GM21447 (cell line): Measurements from ENCODE around the gene PBX3.

Experiments used
- ATAC-seq: cut with Tn5 transposase; IDR thresholded peaks from one replicate; pipeline ENCODE4 v1.9.1; 2021; ENCODE audit not compliant: unreplicated experiment

PBX3 gene

DNA sequence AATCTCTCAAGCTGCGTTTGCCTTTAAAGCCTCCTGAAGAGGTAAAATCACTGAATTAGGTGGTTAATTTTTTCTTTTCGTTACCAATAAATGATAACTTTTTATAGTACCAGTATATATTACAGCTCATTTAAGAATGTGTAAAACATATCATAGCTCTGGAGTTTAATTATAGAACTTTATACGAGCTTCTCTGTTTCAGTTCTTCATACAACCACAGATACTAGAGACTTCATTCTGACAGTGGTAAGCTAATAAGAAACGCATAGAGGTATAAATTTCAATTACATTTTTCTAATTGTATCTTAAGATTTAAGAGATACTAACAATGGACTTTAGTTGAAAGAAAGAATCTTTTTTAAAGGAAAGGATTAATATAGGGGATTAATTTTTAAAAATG lies 73.9 kb downstream of the PBX3 start:
- no peak for ATAC-seq

DNA sequence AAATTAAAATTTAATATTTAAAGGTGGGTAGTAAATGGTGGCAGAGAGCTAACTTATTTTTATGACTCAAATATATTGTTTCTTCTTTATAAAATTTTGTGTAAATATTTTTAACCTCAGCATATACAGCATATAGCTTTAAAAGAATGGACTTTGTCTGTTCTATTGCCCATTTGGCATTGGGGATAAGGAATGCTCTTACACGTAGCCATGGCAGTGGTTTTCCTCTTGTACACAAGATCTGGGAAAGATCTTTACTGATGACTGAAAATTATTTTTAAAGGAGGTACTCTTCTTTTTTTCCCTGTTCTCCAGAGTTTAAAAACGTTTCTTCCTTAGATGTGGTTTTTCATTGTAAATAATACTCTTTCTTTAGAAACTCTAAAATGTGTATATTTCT lies 75.0 kb downstream of the PBX3 start:
- ATAC-seq = no peak

DNA sequence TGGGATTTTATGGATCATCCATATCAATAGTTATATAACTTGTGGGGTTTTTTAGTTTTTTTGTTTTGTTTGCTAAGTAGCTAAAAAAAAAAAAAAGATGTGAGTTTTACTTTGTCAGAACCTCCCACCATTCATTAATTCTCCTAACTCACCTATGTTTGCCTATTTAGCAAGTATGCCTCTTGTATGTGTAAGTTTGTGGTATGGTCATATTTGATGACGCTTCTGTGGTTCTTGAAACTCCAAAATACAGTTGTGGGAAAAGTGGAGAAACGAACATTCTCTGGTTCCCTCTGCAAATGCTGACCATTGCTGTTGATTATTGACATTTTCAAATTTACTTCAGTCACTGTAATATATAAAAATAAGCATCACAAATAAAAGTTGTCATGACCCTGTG lies 75.7 kb downstream of the PBX3 start:
- no peak for ATAC-seq

DNA sequence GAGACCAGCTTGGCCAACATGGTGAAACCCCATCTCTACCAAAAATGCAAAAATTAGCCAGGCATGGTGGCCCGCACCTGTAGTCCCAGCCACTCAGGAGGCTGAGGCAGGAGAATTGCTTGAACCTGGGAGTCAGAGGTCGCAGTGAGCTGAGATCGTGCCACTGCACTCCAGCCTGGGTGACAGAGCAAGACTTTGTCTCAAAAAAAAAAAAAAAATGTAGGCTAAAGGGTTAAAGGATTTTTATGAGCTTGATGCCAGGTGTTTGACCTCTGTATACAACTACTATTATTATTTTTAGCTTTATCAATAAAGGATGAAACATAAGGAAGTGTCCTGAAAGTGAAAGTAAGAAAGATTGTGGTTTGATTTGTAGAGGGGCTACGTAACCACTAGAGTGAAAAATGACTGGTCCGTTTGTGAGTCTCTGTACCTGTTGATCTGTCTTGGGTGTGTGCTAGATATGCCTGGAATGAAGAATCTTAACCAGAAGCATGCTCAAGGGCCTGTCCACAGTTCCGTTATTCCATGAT lies 76.8 kb downstream of the PBX3 start:
- ATAC-seq = peak; percentile 58

DNA sequence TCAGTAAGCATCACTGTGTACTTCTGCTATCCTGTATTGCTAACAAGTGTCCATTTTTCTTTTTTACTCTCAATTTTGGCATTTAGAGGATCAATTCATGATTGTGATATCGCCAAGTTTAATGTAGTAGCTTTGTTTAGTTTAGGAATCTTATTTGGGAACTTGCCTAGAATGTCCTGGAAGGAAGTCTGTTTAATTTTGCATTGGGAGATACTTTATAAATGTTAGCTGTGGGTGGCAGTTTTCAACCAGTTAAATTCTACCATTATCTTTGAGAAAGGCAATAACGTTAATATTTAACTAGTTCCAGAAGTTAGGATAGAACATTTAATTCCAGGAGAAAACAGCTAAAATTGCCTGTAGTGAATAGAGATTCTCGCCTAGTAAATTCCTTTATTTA lies 78.6 kb downstream of the PBX3 start:
- ATAC-seq = no peak

DNA sequence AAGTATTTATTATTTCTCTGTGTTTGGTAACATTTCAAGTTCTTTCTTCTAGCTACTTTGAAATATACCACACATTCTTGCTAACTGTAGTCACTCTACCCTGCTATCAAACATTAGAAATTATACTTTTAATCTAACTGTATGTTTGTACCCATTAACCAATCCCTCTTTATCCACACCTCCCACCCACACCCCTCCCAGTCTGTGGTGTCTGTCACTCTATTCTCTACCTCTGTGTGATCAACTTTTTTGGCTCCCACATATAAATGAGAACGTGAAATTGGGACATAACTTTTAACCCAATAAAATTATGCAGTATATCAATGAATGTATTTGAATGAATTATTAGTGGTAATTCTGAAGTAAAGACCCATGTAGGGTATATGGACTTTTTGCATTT lies 79.7 kb downstream of the PBX3 start:
- no peak for ATAC-seq

GRCh38 chr9:125829743-125830142 lies 82.6 kb downstream of the PBX3 start:
- ATAC-seq = peak; percentile 81

DNA sequence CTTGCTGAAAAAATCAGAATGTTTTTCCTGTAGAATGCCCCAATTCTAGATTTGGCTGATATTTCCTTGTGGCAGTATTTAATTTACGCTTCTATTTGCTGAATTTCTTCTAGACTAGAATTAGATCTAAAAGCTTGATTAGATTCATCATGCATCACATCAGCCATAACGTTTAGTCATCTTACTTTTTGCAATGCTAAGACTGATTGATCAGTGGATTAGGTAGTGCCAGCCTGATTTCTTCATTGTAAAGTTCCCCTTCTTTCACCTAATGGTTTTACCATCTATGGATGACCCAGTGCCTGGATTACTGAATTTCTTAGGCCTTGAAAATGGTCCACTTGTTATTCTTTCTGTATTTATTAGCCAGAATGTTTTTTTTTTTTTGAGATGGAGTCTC lies 83.9 kb downstream of the PBX3 start:
- ATAC-seq = no peak

DNA sequence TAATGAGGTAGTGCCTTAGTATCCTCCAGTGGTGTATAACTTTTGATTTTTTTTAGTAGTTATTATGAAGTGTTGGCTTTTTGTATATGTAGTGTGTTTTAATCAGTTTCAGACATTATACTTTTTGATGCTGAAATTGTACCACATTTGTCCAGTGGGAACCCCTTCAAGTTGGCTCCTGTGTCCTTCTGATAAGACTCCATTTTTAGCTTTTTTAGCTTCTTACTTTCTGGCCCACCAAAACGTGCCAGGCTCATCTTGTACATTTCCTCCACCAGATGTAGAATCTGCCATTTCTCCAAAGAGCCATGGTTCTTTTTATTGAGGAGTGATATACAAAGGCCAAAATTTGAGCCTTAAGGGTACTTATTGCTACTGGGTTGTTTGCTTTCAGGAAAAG lies 84.4 kb downstream of the PBX3 start:
- no peak for ATAC-seq

DNA sequence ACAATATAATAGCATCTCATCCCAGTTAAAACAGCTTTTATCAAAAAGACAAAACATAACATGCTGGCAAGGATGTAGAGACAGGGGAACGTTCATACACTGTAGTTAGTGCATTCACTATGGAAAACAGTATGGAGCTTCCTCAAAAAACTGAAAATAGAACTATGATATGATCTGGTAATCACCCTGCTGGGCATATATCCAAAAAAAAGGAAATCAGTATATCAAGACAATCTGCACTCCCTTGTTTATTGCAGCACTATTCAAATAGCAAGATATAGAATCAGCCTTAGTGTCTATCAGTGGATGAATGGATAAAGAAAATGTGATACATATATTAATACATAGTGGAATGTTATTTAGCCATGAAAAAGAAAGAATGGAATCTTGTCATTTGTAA lies 88.5 kb downstream of the PBX3 start:
- no peak for ATAC-seq

DNA sequence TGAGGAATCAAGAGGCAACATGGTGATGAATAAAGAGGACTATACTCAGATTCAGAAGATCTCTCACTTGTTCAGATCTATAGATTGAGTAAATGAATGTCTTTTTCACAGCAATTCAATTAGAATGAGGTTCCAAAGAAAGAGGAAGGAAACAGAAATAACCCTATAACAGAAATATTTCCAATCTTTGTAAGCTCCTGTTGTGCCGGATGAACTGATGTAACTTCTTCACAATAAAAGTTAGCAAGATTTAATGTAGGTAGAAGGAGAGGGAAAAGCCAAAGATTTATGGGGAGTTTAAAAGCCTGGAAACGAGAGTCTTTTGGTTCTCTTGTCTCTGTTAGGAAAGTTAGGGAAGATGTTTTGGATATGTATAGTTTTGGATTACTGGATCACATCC lies 92.1 kb downstream of the PBX3 start:
- no peak for ATAC-seq

DNA sequence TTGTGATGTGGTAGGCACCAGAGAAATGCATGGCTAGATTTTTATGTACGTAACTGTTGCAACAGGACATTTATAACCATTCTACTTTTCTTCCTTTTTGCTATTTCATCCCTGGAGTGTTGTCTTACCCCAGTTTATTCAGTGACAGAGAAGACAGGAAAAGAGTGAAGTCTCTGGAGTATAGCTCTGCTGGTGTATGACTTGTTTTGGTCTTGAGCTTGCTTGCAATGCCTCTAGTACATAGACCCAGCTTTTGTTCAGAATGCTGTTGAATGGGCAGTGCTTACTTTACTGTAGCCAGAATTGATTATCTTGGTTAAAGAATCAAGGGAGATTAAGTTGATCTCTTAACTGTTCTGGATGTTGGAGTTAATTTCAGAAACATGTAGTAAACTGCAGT lies 94.3 kb downstream of the PBX3 start:
- no peak for ATAC-seq

DNA sequence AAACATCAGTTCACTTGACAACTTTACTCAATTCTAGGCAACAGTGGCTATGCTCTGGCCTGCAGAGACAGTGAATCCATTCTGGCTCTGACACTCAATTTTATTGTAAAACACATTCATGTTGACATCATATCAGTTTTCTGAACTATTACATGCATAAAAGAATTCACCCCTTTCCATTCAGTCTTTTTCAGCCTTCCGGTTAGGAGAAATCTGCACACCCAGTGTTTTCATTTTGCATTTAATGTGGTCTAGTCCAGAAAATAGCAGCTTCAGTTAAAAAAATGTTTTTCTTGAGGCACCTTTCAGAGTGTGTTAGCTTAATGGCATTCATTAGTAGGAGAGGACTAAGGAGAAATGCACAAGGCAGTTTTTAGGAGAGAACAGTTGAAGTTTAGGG lies 95.1 kb downstream of the PBX3 start:
- no peak for ATAC-seq

- ATAC-seq = no peak
These were observed 96.5 kb downstream of the PBX3 start for GRCh38 chr9:125843646-125844045.

- ATAC-seq = no peak
These were observed 97.4 kb downstream of the PBX3 start for GRCh38 chr9:125844611-125845010.

- no peak for ATAC-seq
These were observed 98.2 kb downstream of the PBX3 start for GRCh38 chr9:125845271-125845808.

GRCh38 chr9:125847735-125848134 lies 100.6 kb downstream of the PBX3 start:
- no peak for ATAC-seq

- ATAC-seq = no peak
These were observed 103.0 kb downstream of the PBX3 start for GRCh38 chr9:125850106-125850632.

- no peak for ATAC-seq
These were observed 103.6 kb downstream of the PBX3 start for GRCh38 chr9:125850763-125851162.

DNA sequence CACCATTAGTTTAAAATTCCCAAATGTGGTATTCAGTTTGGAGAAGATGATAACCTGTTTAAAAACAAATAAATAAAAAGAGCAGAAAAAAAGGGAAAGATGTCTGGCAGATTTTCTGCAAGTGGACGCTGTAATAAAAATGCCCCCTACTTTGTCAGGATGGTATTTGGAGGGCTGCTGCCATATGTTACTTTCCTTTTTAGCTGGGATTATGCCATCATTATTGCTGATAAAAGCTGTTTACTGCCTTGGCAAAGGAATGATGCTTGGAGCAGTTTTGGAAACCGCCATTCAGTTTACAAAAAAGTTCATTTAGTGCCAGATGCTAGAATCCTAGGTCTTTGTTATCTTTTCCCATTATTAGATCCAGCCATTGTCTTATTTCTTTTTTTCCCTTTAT lies 104.8 kb downstream of the PBX3 start:
- no peak for ATAC-seq

DNA sequence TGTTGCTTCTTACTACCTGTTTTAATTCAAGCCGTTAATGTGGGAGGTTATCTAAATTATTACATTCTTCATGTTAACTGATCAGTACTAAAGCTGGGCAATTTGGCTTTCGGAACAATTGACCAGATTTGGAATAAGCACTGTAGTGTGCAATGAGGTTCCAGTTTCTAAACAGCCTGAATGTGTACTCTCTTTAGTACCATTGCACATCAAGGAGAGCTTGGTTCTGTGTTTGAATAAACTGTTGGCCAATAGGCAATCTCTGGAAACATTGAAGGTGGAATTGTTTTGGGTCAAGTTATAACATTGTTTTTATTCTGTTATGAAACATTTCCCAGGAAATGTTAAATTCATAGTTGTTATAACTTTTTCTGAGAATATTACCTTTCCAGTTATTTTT lies 105.2 kb downstream of the PBX3 start:
- ATAC-seq = no peak

DNA sequence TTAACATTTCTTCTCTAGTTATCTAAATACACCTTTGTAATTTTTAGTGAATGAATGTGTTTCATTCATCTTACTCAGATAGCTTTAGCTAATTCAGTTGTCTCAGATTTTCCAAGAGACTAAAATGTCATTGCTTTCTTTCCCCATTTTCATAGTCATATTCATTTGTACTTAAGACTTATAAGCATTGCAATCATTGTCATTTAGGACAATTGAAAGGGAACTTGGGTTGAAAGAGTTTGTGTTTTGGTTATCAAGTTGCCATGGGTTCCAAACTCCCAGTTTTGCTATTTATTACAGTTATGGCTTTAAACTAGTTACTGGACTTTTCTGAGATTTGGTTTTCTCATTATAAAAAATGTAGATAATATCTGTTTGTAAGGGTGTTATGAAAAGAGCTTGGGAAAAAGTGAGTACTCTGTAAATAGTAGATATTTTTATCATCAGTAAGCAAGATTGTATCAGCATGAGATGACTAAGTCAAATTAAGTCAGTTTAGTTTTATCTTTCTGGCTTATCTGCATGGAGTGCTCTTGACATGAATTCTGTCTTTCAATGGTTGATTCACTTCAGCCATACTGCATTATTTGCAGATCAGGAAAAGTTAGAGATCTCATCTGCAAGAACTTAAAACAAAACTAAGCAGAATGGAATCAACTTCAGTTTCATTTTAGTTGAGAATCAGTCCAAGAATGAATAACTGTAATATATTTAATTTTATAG lies 107.5 kb downstream of the PBX3 start:
- no peak for ATAC-seq

DNA sequence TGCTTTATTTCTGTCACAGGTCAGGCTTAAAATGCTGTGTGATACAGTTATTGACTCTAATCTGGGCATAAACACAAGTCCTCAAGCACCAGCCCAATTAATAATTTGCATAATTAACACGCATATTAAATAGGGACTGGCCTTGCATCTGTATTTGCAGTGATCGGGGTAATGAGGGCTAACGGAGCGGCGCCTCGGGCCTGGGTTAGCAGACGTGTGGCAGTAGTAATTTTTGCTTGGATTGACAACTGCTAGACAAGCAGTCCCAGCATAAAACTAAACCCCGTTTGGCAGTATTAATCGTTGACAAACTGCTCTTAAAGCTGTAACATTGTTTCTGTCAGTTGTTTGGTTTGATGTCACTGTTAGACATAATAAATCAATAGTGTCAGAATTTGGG lies 109.2 kb downstream of the PBX3 start:
- no peak for ATAC-seq
